ENCODE results near the gene PPM1F. TPM values are rescaled to one million over a fixed set of nuclear protein-coding genes. Genes with fewer than 3 reads are reported as not detected.

PPM1F gene
- total RNA-seq, 1 donor from 2014 or later, result 23.6 TPM

GRCh38 chr22:21968452-21969129 is 15.9 kb upstream of the PPM1F start:
- no peak for TF ChIP-seq CTCF (IDR thresholded peaks at IDR 0.05; ENCODE audit: insufficient read depth, low read length, poor library complexity, severe bottlenecking)
- H3K27me3 ChIP-seq (ENCODE audit: control insufficient read depth, insufficient read depth, low read length), result no peaks in the 10 kb centered on the region
- no peak overlapping the region for H3K4me3 ChIP-seq (ENCODE audit: low read depth, low read length)
- DNase-seq (ENCODE audit: low read depth), result no peak
- H3K36me3 ChIP-seq (ENCODE audit: control insufficient read depth, insufficient read depth, low read length), result peaks cover 8% of the 10 kb centered on the region

GRCh38 chr22:21967693-21968271 is 15.1 kb upstream of the PPM1F start:
- H3K27me3 ChIP-seq (ENCODE audit: control insufficient read depth, insufficient read depth, low read length), result no peaks in the 10 kb centered on the region
- TF ChIP-seq CTCF (IDR thresholded peaks at IDR 0.05; ENCODE audit: insufficient read depth, low read length, poor library complexity, severe bottlenecking), result no peak
- DNase-seq (ENCODE audit: low read depth), result no peak
- no peak overlapping the region for H3K4me3 ChIP-seq (ENCODE audit: low read depth, low read length)
- H3K36me3 ChIP-seq (ENCODE audit: control insufficient read depth, insufficient read depth, low read length), result peaks cover 8% of the 10 kb centered on the region

- H3K27me3 ChIP-seq (ENCODE audit: control insufficient read depth, insufficient read depth, low read length), result no peaks in the 10 kb centered on the region
- DNase-seq (ENCODE audit: low read depth), result no peak
- H3K4me3 ChIP-seq (ENCODE audit: low read depth, low read length), result no peak overlapping the region
- TF ChIP-seq CTCF (IDR thresholded peaks at IDR 0.05; ENCODE audit: insufficient read depth, low read length, poor library complexity, severe bottlenecking), result no peak
- peaks cover 8% of the 10 kb centered on the region for H3K36me3 ChIP-seq (ENCODE audit: control insufficient read depth, insufficient read depth, low read length)
Observed at GRCh38 chr22:21966643-21967516, 14.2 kb upstream of the PPM1F start.

GRCh38 chr22:21965762-21966288 is 13.2 kb upstream of the PPM1F start:
- DNase-seq (ENCODE audit: low read depth), result no peak
- no peaks in the 10 kb centered on the region for H3K27me3 ChIP-seq (ENCODE audit: control insufficient read depth, insufficient read depth, low read length)
- H3K4me3 ChIP-seq (ENCODE audit: low read depth, low read length), result no peak overlapping the region
- peaks cover 6% of the 10 kb centered on the region for H3K36me3 ChIP-seq (ENCODE audit: control insufficient read depth, insufficient read depth, low read length)
- no peak for TF ChIP-seq CTCF (IDR thresholded peaks at IDR 0.05; ENCODE audit: insufficient read depth, low read length, poor library complexity, severe bottlenecking)

- no peak for TF ChIP-seq CTCF (IDR thresholded peaks at IDR 0.05; ENCODE audit: insufficient read depth, low read length, poor library complexity, severe bottlenecking)
- peaks cover 5% of the 10 kb centered on the region for H3K36me3 ChIP-seq (ENCODE audit: control insufficient read depth, insufficient read depth, low read length)
- DNase-seq (ENCODE audit: low read depth), result no peak
- no peak overlapping the region for H3K4me3 ChIP-seq (ENCODE audit: low read depth, low read length)
- no peaks in the 10 kb centered on the region for H3K27me3 ChIP-seq (ENCODE audit: control insufficient read depth, insufficient read depth, low read length)
Observed at GRCh38 chr22:21964918-21965484, 12.4 kb upstream of the PPM1F start.

Data from kidney epithelial cell (primary cell).